CD4-positive, alpha-beta memory T cell (primary cell): ENCODE measurements around the gene TPSG1. TPM values are rescaled to one million over a fixed set of nuclear protein-coding genes. Genes with fewer than 3 reads are reported as not detected.
"Not testable (repeated sequence)": the region's sequence is repeated elsewhere in the genome, so short reads cannot be mapped to it uniquely, and the experiment has no call there.

ENCODE experiments used
- CTCF ChIA-PET: fragments of 350-600 bp; sonication (Branson Sonifier 250); formaldehyde crosslinking; loops from one replicate; lab custom pipeline; 2021; ENCODE audit warnings: inconsistent platforms; ENCODE audit not compliant: partially characterized antibody; lab: Charles Lee
- POLR2A ChIA-PET: fragments of 350-600 bp; sonication (Branson Sonifier 250); formaldehyde crosslinking; loops from one replicate; lab custom pipeline; 2021; ENCODE audit not compliant: partially characterized antibody; lab: Charles Lee
- DNase-seq, 5 donors: peaks; one replicate each; pipeline versions ENCODE4 v3.0.0 to v3.0.0-alpha.2; 2020 to 2022; ENCODE audit warnings: mixed read lengths in 1 of 5
- H3K27ac ChIP-seq: one replicate; pipeline ENCODE4 v1.7.0; 2013; ENCODE audit warnings: low read depth, low read length
- H3K27me3 ChIP-seq: 2 replicates; pipeline ENCODE4 v1.7.0; 2013; ENCODE audit warnings: mild to moderate bottlenecking, low read length, moderate library complexity; ENCODE audit not compliant: insufficient read depth
- H3K36me3 ChIP-seq: 2 replicates; pipeline ENCODE4 v1.7.0; 2013; ENCODE audit warnings: mild to moderate bottlenecking, low read length, moderate library complexity; ENCODE audit not compliant: insufficient read depth
- H3K4me1 ChIP-seq: 2 replicates; pipeline ENCODE4 v1.7.0; 2013; ENCODE audit warnings: mild to moderate bottlenecking, low read length, moderate library complexity; ENCODE audit not compliant: insufficient read depth
- H3K4me3 ChIP-seq, 2 donors: one replicate each; pipeline ENCODE4 v1.7.0; 2013; ENCODE audit warnings: low read length in 2 of 2, mild to moderate bottlenecking in 1 of 2
- H3K9me3 ChIP-seq, 2 donors: one replicate each; pipeline ENCODE4 v1.7.0; 2013; ENCODE audit warnings: low read length in 2 of 2, control low read depth in 1 of 2; ENCODE audit not compliant: control insufficient read depth in 1 of 2
- H3K27ac Mint-ChIP-seq, 7 donors: one replicate each; pipeline ENCODE4 v1.8.0; 2020 to 2021; ENCODE audit warnings: mixed read lengths in 7 of 7, mild to moderate bottlenecking in 6 of 7, inconsistent platforms in 3 of 7, moderate library complexity in 3 of 7
- H3K27me3 Mint-ChIP-seq, 2 donors: one replicate each; pipeline ENCODE4 v1.8.0; 2020 to 2021; ENCODE audit warnings: mixed read lengths in 2 of 2
- H3K36me3 Mint-ChIP-seq, 2 donors: one replicate each; pipeline ENCODE4 v1.8.0; 2020 to 2021; ENCODE audit warnings: mixed read lengths in 2 of 2, inconsistent platforms in 1 of 2, mild to moderate bottlenecking in 1 of 2
- H3K4me1 Mint-ChIP-seq, 4 donors: one replicate each; pipeline ENCODE4 v1.8.0; 2020 to 2021; ENCODE audit warnings: mixed read lengths in 4 of 4, mild to moderate bottlenecking in 1 of 4
- H3K4me3 Mint-ChIP-seq, 8 donors: one replicate each; pipeline ENCODE4 v1.8.0; 2020 to 2021; ENCODE audit warnings: mixed read lengths in 8 of 8, mild to moderate bottlenecking in 7 of 8, moderate library complexity in 6 of 8, inconsistent platforms in 3 of 8
- H3K9me3 Mint-ChIP-seq, 8 donors: one replicate each; pipeline ENCODE4 v1.8.0; 2020 to 2021; ENCODE audit warnings: mixed read lengths in 8 of 8, mild to moderate bottlenecking in 5 of 8, inconsistent platforms in 3 of 8, moderate library complexity in 1 of 8
- intact Hi-C: fragments of 100-400 bp; cut with micrococcal nuclease; formaldehyde crosslinking; loops from one replicate; pipeline ENCODE4 v1.15.1; 2023
- polyA plus RNA-seq, 2 donors: library from polyadenylated mRNA; unstranded; fragments of 300-500 nt; fragmentation: Illumina TruSeq; gene quantifications; one replicate each; pipeline ENCODE4 v1.2.3, GENCODE V29; 2021
- total RNA-seq, 2 experiments: library from RNA; stranded (reverse); gene quantifications; one replicate each; pipeline ENCODE4 v1.2.3, GENCODE V29; 2021

Gene TPSG1
- total and polyA plus RNA-seq, 4 experiments from 2014 or later: not detected

- Histone ChIP-seq H3K36me3 (no peaks in the 10 kb centered on the region), H3K27me3 (no peaks in the 10 kb centered on the region), H3K4me3 (no peak overlapping the region), H3K27ac (no peak overlapping the region), H3K4me1 (no peaks in the 10 kb centered on the region), H3K9me3 (no peaks in the 10 kb centered on the region)
- no peak for DNase-seq
- CTCF ChIA-PET: no interaction called here
- H3K4me1 Mint-ChIP-seq: peaks cover 0 to 3% (median under 1%) of the 10 kb centered on the region in 4 donors
- no peak overlapping the region for H3K27ac Mint-ChIP-seq
- POLR2A ChIA-PET: interaction anchor here (0.6 kb wide), 1 partner anchor 115 kb away, joined by 3 read pairs; no protein-coding TSS in a partner anchor
- no peaks in the 10 kb centered on the region for H3K9me3 Mint-ChIP-seq
- intact Hi-C loops: no loop called here
- peaks cover 4 to 7% of the 10 kb centered on the region in 2 donors for H3K27me3 Mint-ChIP-seq
- no peak overlapping the region for H3K4me3 Mint-ChIP-seq
- no peaks in the 10 kb centered on the region for H3K36me3 Mint-ChIP-seq
Observed at GRCh38 chr16:1245452-1246020, 20.5 kb upstream of the TPSG1 start.

DNA sequence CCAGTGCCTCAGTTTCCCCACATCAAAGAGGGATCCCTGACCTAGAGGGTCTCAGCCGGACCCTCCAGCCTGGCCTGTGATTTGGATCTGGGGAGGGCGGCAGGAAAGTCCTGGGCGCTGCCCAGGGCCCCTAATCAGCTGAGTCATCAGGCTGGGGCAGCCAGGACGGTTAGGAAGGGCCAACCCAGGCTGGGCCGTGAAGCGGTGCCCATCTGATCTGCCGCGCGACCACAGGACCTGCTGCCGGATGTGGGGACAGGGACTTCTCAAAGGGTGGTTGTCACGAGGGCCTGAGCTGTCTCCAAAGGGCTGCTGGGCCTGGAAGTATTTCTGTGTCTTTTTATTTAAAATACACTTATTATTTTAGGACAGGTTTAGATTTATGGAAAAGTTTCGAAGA, 19.8 kb upstream of the TPSG1 start:
- no peak overlapping the region for H3K27ac Mint-ChIP-seq
- no peak overlapping the region for H3K4me3 Mint-ChIP-seq
- peaks cover 0 to 3% (median under 1%) of the 10 kb centered on the region in 4 donors for H3K4me1 Mint-ChIP-seq
- Histone ChIP-seq H3K9me3 (no peaks in the 10 kb centered on the region), H3K36me3 (no peaks in the 10 kb centered on the region), H3K4me3 (no peak overlapping the region), H3K27ac (no peak overlapping the region), H3K27me3 (no peaks in the 10 kb centered on the region), H3K4me1 (no peaks in the 10 kb centered on the region)
- H3K27me3 Mint-ChIP-seq: peaks cover 4 to 7% of the 10 kb centered on the region in 2 donors
- no peaks in the 10 kb centered on the region for H3K36me3 Mint-ChIP-seq
- H3K9me3 Mint-ChIP-seq: no peaks in the 10 kb centered on the region
- ChIA-PET POLR2A (interaction anchor here (0.6 kb wide), 1 partner anchor 115 kb away, joined by 3 read pairs; no protein-coding TSS in a partner anchor), CTCF (no interaction called here)
- intact Hi-C loops: no loop called here
- DNase-seq: no peak

- H3K27ac Mint-ChIP-seq, H3K4me1 Mint-ChIP-seq, H3K9me3 Mint-ChIP-seq, CTCF ChIA-PET, H3K4me1 ChIP-seq, H3K27me3 ChIP-seq, H3K4me3 ChIP-seq, H3K27ac ChIP-seq, POLR2A ChIA-PET, H3K36me3 Mint-ChIP-seq, DNase-seq, H3K36me3 ChIP-seq, H3K27me3 Mint-ChIP-seq, intact Hi-C loops, H3K4me3 Mint-ChIP-seq, H3K9me3 ChIP-seq: not testable (repeated sequence)
Observed at GRCh38 chr16:1243907-1244850, 19.1 kb upstream of the TPSG1 start.

GRCh38 chr16:1243363-1243762, 18.3 kb upstream of the TPSG1 start:
- H3K27me3 Mint-ChIP-seq, H3K4me3 Mint-ChIP-seq, H3K4me3 ChIP-seq, intact Hi-C loops, H3K4me1 Mint-ChIP-seq, H3K9me3 Mint-ChIP-seq, DNase-seq, H3K27ac Mint-ChIP-seq, H3K36me3 ChIP-seq, POLR2A ChIA-PET, H3K27ac ChIP-seq, H3K4me1 ChIP-seq, H3K9me3 ChIP-seq, H3K36me3 Mint-ChIP-seq, H3K27me3 ChIP-seq, CTCF ChIA-PET: not testable (repeated sequence)

DNA sequence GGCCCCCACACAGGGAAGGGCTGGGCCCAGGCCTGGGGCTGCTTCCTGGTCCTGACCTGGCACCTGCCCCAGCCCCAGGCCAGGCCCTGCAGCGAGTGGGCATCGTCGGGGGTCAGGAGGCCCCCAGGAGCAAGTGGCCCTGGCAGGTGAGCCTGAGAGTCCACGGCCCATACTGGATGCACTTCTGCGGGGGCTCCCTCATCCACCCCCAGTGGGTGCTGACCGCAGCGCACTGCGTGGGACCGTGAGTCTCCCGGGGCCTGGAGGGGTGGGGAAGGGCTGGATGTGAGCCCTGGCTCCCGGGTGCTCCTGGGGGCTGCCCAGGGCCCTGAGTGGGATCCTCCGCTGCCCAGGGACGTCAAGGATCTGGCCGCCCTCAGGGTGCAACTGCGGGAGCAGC, 16.0 kb upstream of the TPSG1 start:
- H3K4me3 Mint-ChIP-seq, POLR2A ChIA-PET: not testable (repeated sequence)

GRCh38 chr16:1240436-1240835, 15.4 kb upstream of the TPSG1 start, which contains the start of gene TPSAB1:
Gene TPSAB1, plus strand, starts transcription at chr16:1240705. Its CDS starts 234 bp downstream, at chr16:1240939.
- H3K36me3 Mint-ChIP-seq, H3K27ac Mint-ChIP-seq, H3K27me3 Mint-ChIP-seq, H3K9me3 ChIP-seq, H3K27ac ChIP-seq, H3K9me3 Mint-ChIP-seq, H3K27me3 ChIP-seq, H3K4me1 Mint-ChIP-seq, H3K4me1 ChIP-seq, intact Hi-C loops, DNase-seq, CTCF ChIA-PET, H3K36me3 ChIP-seq, H3K4me3 ChIP-seq, H3K4me3 Mint-ChIP-seq, POLR2A ChIA-PET: not testable (repeated sequence)

More for the DNA sequence above, 16.0 kb upstream of the TPSG1 start:
- CTCF ChIA-PET, H3K9me3 ChIP-seq, intact Hi-C loops, H3K27me3 ChIP-seq, H3K27ac ChIP-seq, DNase-seq, H3K4me1 Mint-ChIP-seq, H3K27me3 Mint-ChIP-seq, H3K36me3 ChIP-seq, H3K4me3 ChIP-seq, H3K27ac Mint-ChIP-seq, H3K36me3 Mint-ChIP-seq, H3K4me1 ChIP-seq, H3K9me3 Mint-ChIP-seq: not testable (repeated sequence)

DNA sequence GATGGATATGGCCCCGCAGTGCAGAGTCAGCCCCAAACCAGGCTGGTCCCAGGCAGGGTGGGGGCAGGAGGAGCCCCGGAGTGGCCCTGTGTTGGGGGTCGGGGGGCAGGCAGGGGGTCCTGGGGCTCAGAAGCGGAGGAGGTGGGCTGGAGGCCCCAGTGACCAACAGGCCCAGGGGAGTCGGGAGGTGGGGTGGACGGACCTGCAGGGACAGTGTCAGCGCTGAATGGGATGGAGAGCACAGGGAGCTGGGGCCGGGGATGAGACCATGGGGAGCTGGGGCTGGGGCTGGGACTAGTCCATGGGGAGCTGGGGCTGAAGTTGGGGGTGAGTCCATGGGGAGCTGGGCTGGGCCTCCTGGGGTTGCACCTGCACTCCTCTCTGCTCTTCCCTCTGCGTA, 14.5 kb upstream of the TPSG1 start:
- H3K36me3 ChIP-seq, H3K4me3 ChIP-seq, H3K27ac ChIP-seq, H3K4me1 Mint-ChIP-seq, POLR2A ChIA-PET, H3K36me3 Mint-ChIP-seq, H3K9me3 Mint-ChIP-seq, H3K27me3 Mint-ChIP-seq, intact Hi-C loops, DNase-seq, H3K4me1 ChIP-seq, H3K27me3 ChIP-seq, CTCF ChIA-PET, H3K4me3 Mint-ChIP-seq, H3K27ac Mint-ChIP-seq, H3K9me3 ChIP-seq: not testable (repeated sequence)
